Neural cell (in vitro differentiated cells): ENCODE data around the gene SPTSSB.

ENCODE experiments used
- CTCF ChIP-seq: fragments of 450-650 bp; IDR thresholded peaks from 2 replicates; pipeline ENCODE4 v1.5.1; 2014; ENCODE audit warnings: antibody characterized with exemption, mild to moderate bottlenecking, moderate library complexity; ENCODE audit not compliant: poor library complexity, severe bottlenecking
- EZH2 ChIP-seq: fragments of 200-600, 300-800 bp; shearing (Covaris generic), sonication (generic); IDR thresholded peaks from 2 replicates; pipeline ENCODE4 v1.6.1; 2014; ENCODE audit warnings: antibody characterized with exemption, low read length, borderline replicate concordance, mild to moderate bottlenecking; ENCODE audit not compliant: insufficient read depth, poor library complexity, severe bottlenecking

GRCh38 chr3:161386991-161387770, 15.9 kb upstream of the SPTSSB start:
- TF ChIP-seq CTCF (no peak), EZH2 (no peak)
